ENCODE measurements around the gene SSH2.

SSH2 gene

GRCh38 chr17:29643817-29644160 lies 286.2 kb downstream of the SSH2 start:
- H3K79me2 ChIP-seq (ENCODE audit: low read length), result no peaks in the 10 kb centered on the region
- H3K4me1 ChIP-seq (ENCODE audit: low read length), result peaks cover 7% of the 10 kb centered on the region; the same call in 1 of the 2 replicates
- H3K27me3 ChIP-seq (replicated peaks; ENCODE audit: insufficient read depth, low read length), result no peaks in the 10 kb centered on the region
- H3F3A ChIP-seq (ENCODE audit: insufficient read depth, low read length), result peaks cover 8% of the 10 kb centered on the region; the same call in 1 of the 2 replicates
- TF ChIP-seq EZH2phosphoT487 (IDR thresholded peaks at IDR 0.05; ENCODE audit: low read length), result no peak
- no peak for TF ChIP-seq EZH2 (optimal IDR thresholded peaks at IDR 0.05; ENCODE audit: low read depth, low read length)
- TF ChIP-seq CTCF (IDR thresholded peaks at IDR 0.05; ENCODE audit: low read length), result no peak
- no peaks in the 10 kb centered on the region for H3K9me2 ChIP-seq (replicated peaks; ENCODE audit: insufficient read depth, low read length)
- no peak overlapping the region for H3K27ac ChIP-seq (ENCODE audit: low read length)
- no peak overlapping the region for H3K4me3 ChIP-seq (ENCODE audit: low read length)
- no peaks in the 10 kb centered on the region for H3K9me3 ChIP-seq (replicated peaks; ENCODE audit: insufficient read depth, low read length)
- H3K36me3 ChIP-seq (replicated peaks; ENCODE audit: insufficient read depth, low read length), result no peaks in the 10 kb centered on the region
- no peak overlapping the region for H3K9ac ChIP-seq (ENCODE audit: low read length)
- no peaks in the 10 kb centered on the region for H4K20me1 ChIP-seq (ENCODE audit: insufficient read depth, low read length)
- no peak overlapping the region for H2AFZ ChIP-seq (ENCODE audit: low read length)
- H3K4me2 ChIP-seq (ENCODE audit: low read depth, low read length), result no peak overlapping the region
- DNase-seq, result no peak

GRCh38 chr17:29642171-29642611 lies 287.8 kb downstream of the SSH2 start:
- Histone ChIP-seq H3K4me2 (ENCODE audit: low read depth, low read length) (no peak overlapping the region), H3K36me3 (replicated peaks; ENCODE audit: insufficient read depth, low read length) (no peaks in the 10 kb centered on the region), H4K20me1 (ENCODE audit: insufficient read depth, low read length) (no peaks in the 10 kb centered on the region), H3K9me2 (replicated peaks; ENCODE audit: insufficient read depth, low read length) (no peaks in the 10 kb centered on the region), H3K79me2 (ENCODE audit: low read length) (no peaks in the 10 kb centered on the region), H3K9me3 (replicated peaks; ENCODE audit: insufficient read depth, low read length) (no peaks in the 10 kb centered on the region), H2AFZ (ENCODE audit: low read length) (no peak overlapping the region), H3K27ac (ENCODE audit: low read length) (no peak overlapping the region), H3K4me1 (ENCODE audit: low read length) (peaks cover 7% of the 10 kb centered on the region; the same call in 1 of the 2 replicates), H3K27me3 (replicated peaks; ENCODE audit: insufficient read depth, low read length) (no peaks in the 10 kb centered on the region), H3K4me3 (ENCODE audit: low read length) (no peak overlapping the region), H3F3A (ENCODE audit: insufficient read depth, low read length) (peaks cover 9% of the 10 kb centered on the region; the same call in 1 of the 2 replicates), H3K9ac (ENCODE audit: low read length) (no peak overlapping the region)
- DNase-seq, result no peak
- no peak for TF ChIP-seq EZH2phosphoT487 (IDR thresholded peaks at IDR 0.05; ENCODE audit: low read length)
- TF ChIP-seq EZH2 (optimal IDR thresholded peaks at IDR 0.05; ENCODE audit: low read depth, low read length), result no peak
- no peak for TF ChIP-seq CTCF (IDR thresholded peaks at IDR 0.05; ENCODE audit: low read length)

- Histone ChIP-seq H2AFZ (ENCODE audit: low read length) (no peak overlapping the region), H3K4me3 (ENCODE audit: low read length) (no peak overlapping the region), H3K27ac (ENCODE audit: low read length) (no peak overlapping the region), H3K9me2 (replicated peaks; ENCODE audit: insufficient read depth, low read length) (no peaks in the 10 kb centered on the region), H3F3A (ENCODE audit: insufficient read depth, low read length) (peaks cover 9% of the 10 kb centered on the region; the same call in 1 of the 2 replicates), H3K9ac (ENCODE audit: low read length) (no peak overlapping the region), H3K4me1 (ENCODE audit: low read length) (peaks cover 7% of the 10 kb centered on the region; the same call in 1 of the 2 replicates), H3K27me3 (replicated peaks; ENCODE audit: insufficient read depth, low read length) (no peaks in the 10 kb centered on the region), H3K9me3 (replicated peaks; ENCODE audit: insufficient read depth, low read length) (no peaks in the 10 kb centered on the region), H3K36me3 (replicated peaks; ENCODE audit: insufficient read depth, low read length) (no peaks in the 10 kb centered on the region), H3K4me2 (ENCODE audit: low read depth, low read length) (no peak overlapping the region), H4K20me1 (ENCODE audit: insufficient read depth, low read length) (no peaks in the 10 kb centered on the region), H3K79me2 (ENCODE audit: low read length) (no peaks in the 10 kb centered on the region)
- no peak for TF ChIP-seq EZH2phosphoT487 (IDR thresholded peaks at IDR 0.05; ENCODE audit: low read length)
- TF ChIP-seq EZH2 (optimal IDR thresholded peaks at IDR 0.05; ENCODE audit: low read depth, low read length), result no peak
- no peak for TF ChIP-seq CTCF (IDR thresholded peaks at IDR 0.05; ENCODE audit: low read length)
- no peak for DNase-seq
These were observed 288.9 kb downstream of the SSH2 start for GRCh38 chr17:29640981-29641642.
